GM19468 (cell line): ENCODE data around the gene LDLRAD3.

ENCODE experiments used
- ATAC-seq: cut with Tn5 transposase; IDR thresholded peaks from one replicate; pipeline ENCODE4 v1.9.1; 2021; ENCODE audit warnings: mild to moderate bottlenecking, moderate library complexity, moderate number of reproducible peaks; ENCODE audit not compliant: unreplicated experiment; ENCODE audit errors: extremely low read depth

LDLRAD3 gene

GRCh38 chr11:36116161-36116560 lies 172.3 kb downstream of the LDLRAD3 start:
- no peak for ATAC-seq

GRCh38 chr11:36118084-36118483 lies 174.2 kb downstream of the LDLRAD3 start:
- no peak for ATAC-seq

DNA sequence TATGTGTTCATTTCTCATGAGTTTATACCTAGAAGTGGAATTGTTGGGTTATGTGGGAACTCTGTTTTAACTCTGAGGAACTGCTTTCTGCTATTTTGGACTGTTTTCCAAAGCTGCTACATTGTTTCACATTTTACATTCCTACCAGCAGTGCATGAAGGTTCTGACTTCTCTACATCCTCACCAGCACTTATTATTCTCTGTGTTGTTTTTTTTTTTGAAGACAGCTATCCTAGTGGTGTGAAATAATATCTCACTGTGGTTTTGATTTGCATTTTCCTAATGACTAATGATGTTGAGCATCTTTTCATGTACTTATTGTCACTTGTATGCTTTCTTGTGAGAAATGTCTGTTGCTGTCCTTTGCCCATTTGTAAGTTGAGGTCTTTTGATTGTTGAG lies 175.4 kb downstream of the LDLRAD3 start:
- no peak for ATAC-seq

DNA sequence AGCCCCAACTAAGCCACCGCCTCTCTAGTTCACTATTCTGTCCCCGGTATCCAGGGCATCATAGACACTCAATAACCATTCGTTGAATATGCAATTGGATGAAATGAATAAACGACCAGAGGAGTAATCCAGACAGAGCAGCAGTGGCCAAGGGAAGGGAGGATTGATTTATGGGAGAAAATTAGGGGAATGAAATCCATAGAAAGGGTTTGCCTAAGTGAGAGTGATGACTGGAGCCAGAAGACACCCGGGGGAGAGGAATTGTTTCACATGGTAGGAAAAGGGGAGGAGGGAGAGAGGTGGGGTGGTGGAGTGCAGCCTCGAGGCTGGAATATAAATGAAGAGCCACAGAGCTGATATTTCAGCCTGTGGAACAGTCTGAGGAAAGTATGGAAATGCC lies 177.2 kb downstream of the LDLRAD3 start:
- no peak for ATAC-seq

DNA sequence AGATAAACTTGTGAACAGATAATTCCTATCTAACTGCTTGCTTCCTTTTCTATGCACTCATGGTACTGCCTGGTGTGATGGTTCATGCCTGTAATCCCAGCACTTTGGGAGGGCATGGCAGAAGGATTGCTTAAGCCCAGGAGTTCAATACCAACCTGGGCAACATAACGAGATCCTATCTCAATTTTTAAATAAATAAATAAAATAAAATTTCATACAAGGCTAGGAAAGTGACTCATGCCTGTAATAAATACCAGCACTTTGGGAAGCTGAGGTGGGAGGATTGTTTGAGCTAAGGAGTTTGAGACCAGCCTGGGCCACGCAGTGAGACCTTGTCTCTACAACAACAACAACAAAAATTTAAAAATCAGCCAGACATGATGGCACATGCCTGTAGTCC lies 178.8 kb downstream of the LDLRAD3 start:
- no peak for ATAC-seq

DNA sequence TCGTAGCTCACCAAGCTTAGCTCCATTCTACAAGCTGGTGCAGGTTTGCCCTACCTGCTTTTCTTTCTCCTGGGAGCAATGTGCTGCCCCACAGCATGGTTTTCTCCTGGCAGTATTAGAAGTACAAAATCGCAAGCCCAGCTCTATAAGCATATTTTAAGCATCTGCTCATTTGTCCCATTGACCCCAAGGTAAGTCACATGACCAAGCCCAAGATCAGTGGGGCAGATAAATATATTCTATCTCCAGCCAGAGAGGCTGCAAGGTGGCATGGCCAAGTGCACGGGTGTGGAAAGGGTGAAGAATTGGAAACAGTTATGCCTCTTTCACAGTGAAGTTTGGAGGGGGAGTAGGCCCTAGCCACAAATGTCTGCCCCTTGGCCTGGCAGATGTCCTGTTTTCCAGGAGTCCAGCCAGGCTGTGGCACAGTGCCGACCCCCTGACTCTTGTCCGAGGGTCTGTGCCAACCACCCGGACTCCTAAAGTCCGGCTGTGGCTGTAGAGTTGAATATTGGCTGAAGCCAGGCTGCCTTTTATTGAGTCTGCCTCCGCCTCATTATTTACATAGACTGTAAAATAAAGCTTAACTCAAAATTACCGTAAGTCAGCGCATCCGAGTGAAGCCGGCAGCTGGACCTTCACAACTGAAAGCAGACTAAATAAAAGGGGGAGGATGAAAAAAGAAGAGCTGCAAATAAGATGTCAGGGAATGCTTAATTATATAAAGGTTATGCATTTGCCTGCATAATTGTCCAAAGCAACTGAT lies 179.7 kb downstream of the LDLRAD3 start:
- no peak for ATAC-seq

GRCh38 chr11:36126678-36127077 lies 182.8 kb downstream of the LDLRAD3 start:
- no peak for ATAC-seq

DNA sequence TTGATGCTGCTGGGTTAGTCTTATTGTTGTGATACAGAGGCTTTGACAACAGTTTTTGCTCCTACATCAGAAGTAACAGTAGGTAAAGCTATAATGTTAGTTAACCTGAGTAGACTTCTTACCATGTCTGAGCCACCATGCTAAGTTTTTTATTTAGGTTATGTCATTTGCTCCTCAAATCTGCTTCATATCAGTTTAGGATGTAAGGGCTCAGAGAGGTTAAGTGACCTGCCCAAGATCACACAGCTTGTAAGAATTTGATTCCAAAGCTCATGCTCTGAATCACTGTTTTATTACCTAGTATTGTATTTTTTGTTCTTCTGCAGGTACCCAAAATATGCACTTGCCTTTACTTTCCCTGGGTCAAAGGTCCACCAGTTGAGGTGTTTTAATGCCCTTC lies 183.7 kb downstream of the LDLRAD3 start:
- no peak for ATAC-seq

GRCh38 chr11:36129955-36130354 lies 186.1 kb downstream of the LDLRAD3 start:
- ATAC-seq: no peak

- no peak for ATAC-seq
Observed at GRCh38 chr11:36130401-36130800, 186.5 kb downstream of the LDLRAD3 start.

DNA sequence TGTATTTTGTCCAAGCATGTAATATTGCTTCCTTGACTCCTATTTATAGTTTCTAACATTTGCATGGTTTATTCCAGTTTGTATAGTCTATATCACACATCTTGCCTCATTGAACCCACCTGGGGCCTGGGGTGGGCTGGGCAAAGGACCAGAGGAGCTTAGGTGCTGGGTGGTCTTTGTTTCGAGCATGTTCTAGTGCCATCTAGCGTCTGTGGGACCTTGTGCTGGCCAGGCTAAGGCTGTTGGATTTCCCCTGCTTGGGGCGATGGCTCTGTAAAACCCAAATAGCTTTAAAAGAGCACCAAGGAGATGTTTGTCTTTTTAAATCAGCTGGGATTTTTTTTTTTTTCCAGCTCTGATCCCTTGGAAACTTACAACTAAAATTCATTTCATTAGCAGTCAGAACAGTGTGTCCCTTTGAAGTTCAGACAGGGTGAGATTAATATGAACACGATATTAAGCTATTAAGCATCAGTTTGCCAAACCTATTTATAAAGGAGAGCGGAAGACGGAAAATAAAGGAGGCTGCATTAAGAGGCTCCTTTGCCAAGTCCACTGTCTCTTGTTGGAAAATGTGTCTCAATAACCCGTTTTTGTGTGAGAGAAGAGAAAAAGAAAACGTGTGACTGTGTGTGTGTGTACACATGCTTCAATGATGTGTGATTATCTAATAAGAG lies 188.0 kb downstream of the LDLRAD3 start:
- no peak for ATAC-seq

DNA sequence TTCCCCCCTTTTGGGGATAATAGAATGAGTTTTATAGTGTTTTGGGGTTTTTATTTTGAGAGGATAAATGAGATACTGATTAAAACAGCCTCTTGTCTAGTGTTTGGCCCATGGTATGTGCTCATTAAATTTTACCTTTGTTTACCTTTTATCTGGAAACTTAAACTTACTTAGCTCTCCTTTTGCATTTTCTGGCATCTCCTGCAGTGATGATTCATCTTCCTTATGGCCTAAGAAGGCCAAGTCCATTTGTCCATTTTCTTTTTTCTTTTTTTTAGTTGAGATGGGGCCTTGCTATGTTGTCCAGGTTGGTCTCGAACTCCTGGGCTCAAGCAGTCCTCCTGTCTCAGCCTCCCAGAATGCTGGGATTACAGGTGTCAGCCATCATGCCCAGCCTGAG lies 189.1 kb downstream of the LDLRAD3 start:
- ATAC-seq: no peak

DNA sequence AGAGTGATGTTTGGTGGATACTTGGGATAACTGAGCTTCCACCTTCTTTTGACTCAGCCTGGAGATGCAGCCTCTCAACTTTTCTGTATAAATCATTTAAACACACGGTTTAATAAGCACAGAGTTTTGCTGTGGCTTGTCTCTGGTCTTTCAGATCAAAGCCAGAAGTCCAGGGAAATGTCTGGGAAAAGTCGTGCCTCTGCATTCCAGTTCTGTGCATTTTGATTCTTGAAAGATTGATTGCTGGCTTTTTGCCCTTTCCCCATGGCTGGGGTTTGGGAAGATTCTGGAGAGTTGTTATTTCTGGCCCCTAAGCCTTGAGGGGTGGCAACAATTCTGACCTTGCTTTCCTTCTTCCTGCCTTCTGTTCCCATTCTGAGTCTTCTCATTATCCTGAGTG lies 191.2 kb downstream of the LDLRAD3 start:
- ATAC-seq: no peak

- ATAC-seq: no peak
Observed at GRCh38 chr11:36139767-36140166, 195.9 kb downstream of the LDLRAD3 start.

- no peak for ATAC-seq
Observed at GRCh38 chr11:36141196-36141953, 197.5 kb downstream of the LDLRAD3 start.

GRCh38 chr11:36141956-36142355 lies 198.1 kb downstream of the LDLRAD3 start:
- no peak for ATAC-seq

DNA sequence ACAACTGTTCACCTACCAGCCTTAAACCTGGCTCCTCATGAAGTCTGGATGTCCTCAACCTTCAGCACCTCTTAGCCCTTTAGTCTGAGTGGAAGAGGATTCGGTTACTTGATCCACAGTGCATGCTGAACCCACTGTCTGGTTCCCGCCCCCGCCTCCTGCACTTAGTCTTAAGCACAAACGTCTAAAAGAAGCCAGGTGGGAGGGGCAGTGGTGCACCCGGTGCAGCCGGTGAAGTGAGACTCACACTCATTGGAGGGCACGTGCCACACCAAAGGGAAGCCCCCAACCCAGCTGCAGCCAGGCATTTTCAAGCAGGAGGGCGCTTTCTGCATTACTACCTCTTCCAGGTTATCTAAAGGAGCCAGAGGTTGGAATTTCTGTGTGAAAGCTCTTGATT lies 198.6 kb downstream of the LDLRAD3 start:
- ATAC-seq: no peak

DNA sequence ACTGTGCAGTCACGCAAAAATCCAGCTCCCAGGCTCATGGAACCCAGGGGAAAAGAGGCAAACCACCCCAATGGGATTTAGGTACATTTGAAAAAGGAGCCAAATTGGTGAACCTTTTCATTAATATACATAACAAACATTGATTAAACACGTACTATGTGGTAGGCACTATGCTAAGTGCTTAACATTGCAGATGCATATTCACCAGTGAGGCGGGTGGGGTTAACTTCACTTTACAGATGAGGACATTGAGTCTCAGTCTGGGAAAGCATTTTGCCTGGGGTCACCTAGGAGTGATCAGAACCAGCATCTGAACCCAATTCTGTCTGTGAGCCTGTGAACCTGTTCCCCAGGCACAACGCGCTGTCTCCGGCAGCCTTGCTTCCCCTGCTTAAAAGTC lies 199.0 kb downstream of the LDLRAD3 start:
- no peak for ATAC-seq

- ATAC-seq: no peak
Observed at GRCh38 chr11:36146437-36146836, 202.6 kb downstream of the LDLRAD3 start.

DNA sequence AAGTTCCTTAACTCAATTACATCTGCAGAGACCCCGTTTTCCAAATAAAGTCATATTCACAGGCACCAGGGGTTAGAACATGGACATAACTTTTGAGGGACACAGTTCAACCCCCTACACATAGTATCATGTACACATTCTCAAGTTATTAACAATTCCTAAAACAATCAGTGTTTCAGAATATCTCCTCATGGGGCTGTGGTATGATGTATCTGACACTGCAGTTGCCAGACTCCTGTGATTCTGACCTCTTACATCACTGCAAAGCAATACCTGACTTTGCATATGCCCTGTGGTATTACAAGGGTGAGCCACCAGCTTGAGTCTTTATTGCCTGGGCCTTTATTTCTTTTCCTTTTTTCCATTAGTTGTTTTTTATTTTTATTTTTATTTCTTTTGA lies 203.6 kb downstream of the LDLRAD3 start:
- ATAC-seq: no peak

DNA sequence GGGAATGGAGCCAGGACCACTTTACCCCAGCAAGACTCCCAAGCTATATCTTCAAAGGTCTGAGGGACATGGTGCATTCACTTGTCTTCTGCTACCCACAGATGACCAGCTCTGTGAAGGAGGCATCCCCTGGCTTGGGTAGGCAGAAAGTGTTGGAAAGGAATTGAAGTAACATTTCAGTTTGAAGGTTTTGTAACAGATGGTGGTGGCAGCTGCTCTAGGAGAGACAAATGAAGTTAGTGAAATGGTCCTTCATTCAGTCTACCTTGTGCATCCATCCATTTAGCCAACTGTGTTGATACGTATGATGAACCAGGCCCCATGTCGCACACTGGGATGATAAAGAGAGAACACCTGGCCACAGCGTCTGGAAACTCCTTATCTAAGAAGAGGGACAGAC lies 204.8 kb downstream of the LDLRAD3 start:
- ATAC-seq: no peak
